OCI-LY1 (cell line): Measurements from ENCODE around the gene IRF8.

ENCODE experiments used
- H2AFZ ChIP-seq: fragments of 200-600 bp; sonication (generic), shearing (Covaris generic); 2 replicates; pipeline ENCODE4 v1.6.0; 2014; ENCODE audit warnings: antibody characterized with exemption, mild to moderate bottlenecking, low read length
- H3F3A ChIP-seq: fragments of 200-600 bp; sonication (generic), shearing (Covaris generic); 2 replicates; pipeline ENCODE4 v1.6.0; 2014; ENCODE audit warnings: mild to moderate bottlenecking, antibody characterized with exemption, low read length, moderate library complexity; ENCODE audit not compliant: insufficient read depth
- H3K27ac ChIP-seq: fragments of 200-600 bp; sonication (generic); 2 replicates; pipeline ENCODE4 v1.5.1; 2014; ENCODE audit warnings: low read length, mixed run types, mild to moderate bottlenecking, low read depth; ENCODE audit not compliant: poor library complexity, severe bottlenecking
- H3K27me3 ChIP-seq: fragments of 200-600 bp; sonication (generic); 2 replicates; pipeline ENCODE4 v1.6.0; 2014; ENCODE audit warnings: antibody characterized with exemption, mild to moderate bottlenecking, low read length, moderate library complexity; ENCODE audit not compliant: insufficient read depth
- H3K36me3 ChIP-seq: fragments of 200-600 bp; sonication (generic); 2 replicates; pipeline ENCODE4 v1.6.1; 2014; ENCODE audit warnings: mild to moderate bottlenecking, antibody characterized with exemption, low read length, moderate library complexity, mixed read lengths; ENCODE audit not compliant: insufficient read depth
- H3K4me1 ChIP-seq: fragments of 200-600 bp; sonication (generic); 2 replicates; pipeline ENCODE4 v1.5.1; 2014; ENCODE audit warnings: mild to moderate bottlenecking, low read length, moderate library complexity; ENCODE audit not compliant: insufficient read depth, severe bottlenecking
- H3K4me2 ChIP-seq: fragments of 200-600 bp; sonication (generic), shearing (Covaris generic); 2 replicates; pipeline ENCODE4 v1.6.1; 2014; ENCODE audit warnings: low read length
- H3K4me3 ChIP-seq: fragments of 200-600 bp; sonication (generic); 2 replicates; pipeline ENCODE4 v1.5.1; 2014; ENCODE audit warnings: low read length, low read depth, mild to moderate bottlenecking, mixed read lengths; ENCODE audit not compliant: poor library complexity, severe bottlenecking
- H3K79me2 ChIP-seq: fragments of 200-600 bp; shearing (Covaris generic); 2 replicates; pipeline ENCODE4 v1.6.1; 2016; ENCODE audit warnings: mixed run types, low read length, mixed read lengths; ENCODE audit not compliant: insufficient read depth
- H3K9ac ChIP-seq: fragments of 200-600 bp; sonication (generic), shearing (Covaris generic); 2 replicates; pipeline ENCODE4 v1.6.1; 2014; ENCODE audit warnings: mild to moderate bottlenecking, low read length, mixed read lengths
- H3K9me2 ChIP-seq: fragments of 200-600 bp; sonication (generic), shearing (Covaris generic); 2 replicates; pipeline ENCODE4 v1.6.1; 2014; ENCODE audit warnings: low read depth, mild to moderate bottlenecking, low read length, mixed read lengths
- H3K9me3 ChIP-seq: fragments of 200-600 bp; shearing (Covaris generic); 2 replicates; pipeline ENCODE4 v1.6.1; 2014; ENCODE audit warnings: low read length, mixed read lengths
- H4K20me1 ChIP-seq: fragments of 200-600 bp; sonication (generic), shearing (Covaris generic); 2 replicates; pipeline ENCODE4 v1.6.0; 2016; ENCODE audit warnings: mild to moderate bottlenecking, low read length; ENCODE audit not compliant: insufficient read depth
- CTCF ChIP-seq: fragments of 200-600 bp; sonication (generic), shearing (Covaris generic); IDR thresholded peaks from 2 replicates; pipeline ENCODE4 v1.5.1; 2017; ENCODE audit warnings: mild to moderate bottlenecking, antibody characterized with exemption, low read length, moderate library complexity, mixed read lengths
- EZH2 ChIP-seq: fragments of 200-600 bp; sonication (generic), shearing (Covaris generic); IDR thresholded peaks from 2 replicates; pipeline ENCODE4 v1.8.0; 2017; ENCODE audit warnings: borderline replicate concordance, mixed run types, mild to moderate bottlenecking, antibody characterized with exemption, low read length, moderate library complexity, mixed read lengths

Gene IRF8

GRCh38 chr16:85899444-85899843 lies 482 bp downstream of the IRF8 start:
- Histone ChIP-seq H3K36me3 (peaks cover 28% of the 10 kb centered on the region; the same call in 1 of the 2 replicates), H4K20me1 (no peaks in the 10 kb centered on the region), H3K79me2 (peaks cover 25% of the 10 kb centered on the region), H3K9me3 (no peaks in the 10 kb centered on the region), H3K27ac (peak overlapping the region; percentile 94), H3K9me2 (no peaks in the 10 kb centered on the region), H3K4me1 (peaks cover 67% of the 10 kb centered on the region), H3K27me3 (no peaks in the 10 kb centered on the region), H3K9ac (peak overlapping the region; percentile 60), H3K4me2 (peak overlapping the region; percentile 79), H2AFZ (no peak overlapping the region), H3K4me3 (peak overlapping the region; percentile 63), H3F3A (no peaks in the 10 kb centered on the region)
- TF ChIP-seq CTCF (no peak), EZH2 (no peak)

DNA sequence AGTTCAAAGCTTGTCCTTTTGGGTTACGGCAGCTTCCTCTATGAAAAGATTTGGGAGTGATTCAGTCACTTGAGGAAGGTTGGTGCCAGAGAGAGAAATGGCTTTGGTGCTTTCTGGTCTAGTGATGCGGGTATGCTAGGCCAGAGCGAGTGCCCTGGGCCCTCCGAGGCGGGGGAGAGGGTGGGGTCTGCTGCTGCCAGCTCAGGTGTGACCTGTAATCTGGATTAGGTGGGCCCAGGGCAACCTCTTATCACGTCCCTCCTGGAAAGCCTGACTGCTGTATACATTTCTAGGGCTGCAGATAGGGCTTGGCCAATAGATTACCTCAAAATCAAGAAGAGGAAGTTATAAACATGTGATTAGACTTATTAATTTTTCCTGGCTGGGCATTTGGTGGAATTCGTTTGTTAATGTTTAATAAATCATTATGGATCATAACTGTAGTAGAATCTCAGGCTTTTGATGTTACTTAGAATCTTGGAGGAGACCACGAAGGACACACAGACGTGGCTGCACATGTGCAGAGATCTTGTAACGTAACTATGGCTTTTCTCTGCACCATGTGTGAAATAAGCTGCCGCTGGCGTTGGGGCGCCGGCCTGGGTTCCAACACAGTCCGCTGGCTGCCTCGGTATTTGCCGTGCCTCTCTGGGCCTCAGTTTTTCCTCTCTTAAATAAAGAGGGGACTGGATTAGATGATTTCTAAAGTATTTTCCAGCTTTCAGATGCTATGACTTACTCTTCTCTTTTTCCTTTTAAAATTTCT lies 1.2 kb downstream of the IRF8 start:
- Histone ChIP-seq H3K9me3 (no peaks in the 10 kb centered on the region), H3K4me3 (peak overlapping the region; percentile 63), H3K36me3 (peaks cover 35% of the 10 kb centered on the region), H4K20me1 (no peaks in the 10 kb centered on the region), H3K79me2 (peaks cover 25% of the 10 kb centered on the region), H3K4me1 (peaks cover 69% of the 10 kb centered on the region), H3K9ac (peak overlapping the region; percentile 60), H3F3A (no peaks in the 10 kb centered on the region), H3K4me2 (peak overlapping the region; percentile 79), H3K27ac (peak overlapping the region; percentile 94), H3K9me2 (no peaks in the 10 kb centered on the region), H2AFZ (no peak overlapping the region), H3K27me3 (no peaks in the 10 kb centered on the region)
- TF ChIP-seq EZH2 = no peak
- no peak for TF ChIP-seq CTCF

DNA sequence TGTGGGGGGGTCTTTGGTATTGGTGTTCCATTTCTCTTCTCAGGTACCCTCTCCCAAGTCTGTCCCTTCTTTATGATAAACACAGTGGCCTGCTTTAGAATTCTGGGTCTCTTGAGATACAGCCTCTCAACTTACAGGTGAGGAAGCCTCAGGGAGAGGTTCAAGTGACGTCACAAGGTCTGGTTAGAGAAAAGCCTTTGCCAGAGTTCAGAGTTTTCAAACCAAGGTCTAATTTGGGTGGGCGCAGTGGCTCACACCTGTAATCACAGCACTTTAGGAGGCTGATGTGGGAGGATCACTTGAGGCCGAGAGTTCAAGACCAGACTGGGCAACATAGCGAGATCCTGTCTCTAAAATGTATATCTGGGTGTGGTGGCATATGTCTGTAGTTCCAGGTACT lies 2.1 kb downstream of the IRF8 start:
- H3K27ac ChIP-seq = peak overlapping the region; percentile 94
- peak overlapping the region; percentile 60; the same call in 1 of the 2 replicates for H3K9ac ChIP-seq
- peaks cover 78% of the 10 kb centered on the region for H3K4me1 ChIP-seq
- peaks cover 44% of the 10 kb centered on the region for H3K36me3 ChIP-seq
- H3K79me2 ChIP-seq = peaks cover 25% of the 10 kb centered on the region
- no peak overlapping the region for H2AFZ ChIP-seq
- H3K9me2 ChIP-seq = no peaks in the 10 kb centered on the region
- H3K4me2 ChIP-seq = peak overlapping the region; percentile 79
- H4K20me1 ChIP-seq = no peaks in the 10 kb centered on the region
- H3K9me3 ChIP-seq = no peaks in the 10 kb centered on the region
- peak overlapping the region; percentile 63 for H3K4me3 ChIP-seq
- no peaks in the 10 kb centered on the region for H3K27me3 ChIP-seq
- no peak for TF ChIP-seq EZH2
- TF ChIP-seq CTCF = no peak
- no peaks in the 10 kb centered on the region for H3F3A ChIP-seq
